K562 (cell line): ENCODE results near the gene EXOG. TPM values are rescaled to one million over a fixed set of nuclear protein-coding genes. Genes with fewer than 3 reads are reported as not detected.

Source experiments
- ATAC-seq: fragments of 200-7000 bp; cut with Tn5 transposase; 3 replicates; pipeline ENCODE4 v1.9.1; 2020; ENCODE audit warnings: moderate library complexity
- BruUV-seq: library from RNA; stranded (reverse); fragments of 400-500 nt; replicated peaks from 2 replicates; lab custom pipeline; 2021; lab: Mats Ljungman, UMichigan
- CTCF ChIA-PET: fragments of 300-600 bp; formaldehyde crosslinking; extraction: SDS; loops from one replicate; lab custom pipeline; 2021; ENCODE audit warnings: low intra/inter-chr PET ratio; lab: Yijun Ruan, JAX
- POLR2A ChIA-PET: fragments of 300-600, 350-650 bp; sonication (Branson Sonifier 250); formaldehyde crosslinking; extraction: SDS; loops from one replicate; lab custom pipeline; 2021; ENCODE audit warnings: antibody characterized with exemption, inconsistent platforms; lab: Yijun Ruan, JAX
- DNase-seq, 4 experiments: peaks; one replicate each; pipeline versions ENCODE4 v3.0.0 to v3.0.0-alpha.2; 2011 to 2018; ENCODE audit warnings: low spot score in 3 of 4, mixed read lengths in 3 of 4; ENCODE audit errors: extremely low read depth in 1 of 4
- FAIRE-seq: peaks from 2 replicates; lab custom pipeline; 2011; peaks lifted over from hg19 to GRCh38; lab: Jason Lieb, UNC
- H2AFZ ChIP-seq: 2 replicates; pipeline ENCODE4 v1.6.0; 2011; ENCODE audit warnings: low read depth, low read length, control low read depth, inconsistent platforms
- H3K27ac ChIP-seq: fragments of 200-600 bp; 3 replicates; pipeline ENCODE4 v1.8.0; 2011; ENCODE audit warnings: low read depth, mild to moderate bottlenecking, control low read depth, inconsistent platforms, low read length, moderate library complexity, mixed read lengths; ENCODE audit errors: extremely low read depth
- H3K27me3 ChIP-seq, 2 experiments: fragments of 300-600 bp in 1 of 2; 2 replicates in 1 of 2; 3 replicates in 1 of 2; pipeline versions ENCODE4 v1.6.0 to v1.8.0; 2011; ENCODE audit warnings: inconsistent platforms in 2 of 2, low read length in 2 of 2, mild to moderate bottlenecking in 1 of 2, mixed read lengths in 1 of 2, moderate library complexity in 1 of 2; ENCODE audit not compliant: control insufficient read depth in 2 of 2, insufficient read depth in 2 of 2
- H3K36me3 ChIP-seq: fragments of 300-600 bp; 3 replicates; pipeline ENCODE4 v1.8.0; 2011; ENCODE audit warnings: mild to moderate bottlenecking, low read length, inconsistent platforms; ENCODE audit not compliant: control insufficient read depth, insufficient read depth
- H3K4me1 ChIP-seq, 2 experiments: fragments of 200-600 bp in 1 of 2; replicated peaks in 1 of 2; 2 replicates in 1 of 2; 3 replicates in 1 of 2; pipeline versions ENCODE4 v1.5.1 to v1.8.0; 2011; ENCODE audit warnings: inconsistent platforms in 2 of 2, low read length in 2 of 2, mild to moderate bottlenecking in 1 of 2, mixed read lengths in 1 of 2, moderate library complexity in 1 of 2; ENCODE audit not compliant: control insufficient read depth in 2 of 2, insufficient read depth in 2 of 2
- H3K4me2 ChIP-seq: 2 replicates; pipeline ENCODE4 v1.6.1; 2011; ENCODE audit warnings: low read length, control low read depth, inconsistent platforms, mixed read lengths; ENCODE audit not compliant: insufficient read depth
- H3K4me3 ChIP-seq: fragments of 200-600 bp; sonication (generic), shearing (Covaris generic); 2 replicates; pipeline ENCODE4 v1.5.1; 2016; ENCODE audit warnings: control low read depth, inconsistent platforms
- H3K79me2 ChIP-seq: fragments of 200-600 bp; 3 replicates; pipeline ENCODE4 v1.8.0; 2011; ENCODE audit warnings: low read length, inconsistent platforms; ENCODE audit not compliant: control insufficient read depth, insufficient read depth
- H3K9ac ChIP-seq, 2 experiments: 2 replicates each; pipeline versions ENCODE4 v1.6.0 to v1.6.1; 2011; ENCODE audit warnings: low read depth in 2 of 2, low read length in 2 of 2, control low read depth in 1 of 2, inconsistent platforms in 1 of 2, mild to moderate bottlenecking in 1 of 2, mixed read lengths in 1 of 2; ENCODE audit not compliant: insufficient read depth in 1 of 2
- H3K9me1 ChIP-seq: one replicate; pipeline ENCODE4 v1.6.0; 2011; ENCODE audit warnings: inconsistent platforms, mild to moderate bottlenecking, low read length, moderate library complexity; ENCODE audit not compliant: control insufficient read depth, insufficient read depth
- H3K9me3 ChIP-seq: replicated peaks from 2 replicates; pipeline ENCODE4 v1.5.1; 2011; ENCODE audit warnings: low read depth, low read length, inconsistent platforms; ENCODE audit not compliant: control insufficient read depth, insufficient read depth
- H4K20me1 ChIP-seq: replicated peaks from 2 replicates; pipeline ENCODE4 v1.6.1; 2011; ENCODE audit warnings: low read length, inconsistent platforms, mixed read lengths; ENCODE audit not compliant: control insufficient read depth, insufficient read depth
- DEAF1 ChIP-seq: fragments of 450-650 bp; formaldehyde crosslinking; IDR thresholded peaks from 2 replicates; pipeline ENCODE4 v1.4.0; 2020; ENCODE audit warnings: mild to moderate bottlenecking, moderate library complexity
- FOXK2 ChIP-seq, 2 experiments: fragments of 450-650 bp; IDR thresholded peaks in 1 of 2; conservative IDR thresholded peaks in 1 of 2; 2 replicates each; pipeline ENCODE4 v1.6.1; 2016; ENCODE audit warnings: low read depth in 2 of 2, mild to moderate bottlenecking in 1 of 2
- SMAD4 ChIP-seq: fragments of 250-450 bp; sonication (Bioruptor Pico); conservative IDR thresholded peaks from 2 replicates; pipeline ENCODE4 v1.8.0; 2021; ENCODE audit warnings: inconsistent platforms, mild to moderate bottlenecking, moderate library complexity
- STAT6 ChIP-seq: sonication (generic); formaldehyde crosslinking; IDR thresholded peaks from 2 replicates; pipeline ENCODE4 v1.8.1; 2023; ENCODE audit warnings: mild to moderate bottlenecking, missing genetic modification reagents
- ZNF174 ChIP-seq: fragments of 250-450 bp; sonication (Bioruptor Pico); IDR thresholded peaks from 2 replicates; pipeline ENCODE4 v1.4.0; 2020; ENCODE audit warnings: mild to moderate bottlenecking
- ZNF232 ChIP-seq: sonication (generic); formaldehyde crosslinking; IDR thresholded peaks from 2 replicates; pipeline ENCODE4 v1.8.0; 2022; ENCODE audit warnings: mild to moderate bottlenecking, missing genetic modification reagents
- WGBS: fragments of 100-300 bp; shearing (Covaris generic); methylation state at CpG from one replicate; pipeline ENCODE4 v1.1.6; 2016; ENCODE audit warnings: low coverage, mixed read lengths; ENCODE audit not compliant: insufficient coverage; ENCODE audit errors: missing lambda C conversion rate; 5-methylcytosine and 5-hydroxymethylcytosine counted together
- in situ Hi-C: fragments of 300-500 bp; cut with MboI; formaldehyde crosslinking; loops from 4 replicates; pipeline ENCODE4 v1.15.0; 2018; ENCODE audit warnings: inconsistent platforms, mixed read lengths
- intact Hi-C: fragments of 100-400 bp; cut with micrococcal nuclease; formaldehyde crosslinking; loops from 2 replicates; pipeline ENCODE4 v1.14.2; 2022
- polyA plus RNA-seq, 8 experiments: library from polyadenylated mRNA; depleted of rRNA in 4 of 8; stranded (reverse) in 5 of 8; unstranded in 3 of 8; fragments of >200 nt; fragmentation: Nextera tagmentation in 2 of 8; fragmentation: Illumina TruSeq in 1 of 8; extraction: Ambion mirVana in 2 of 8; extraction: Trizol in 1 of 8; gene quantifications; 2 replicates each; pipeline versions ENCODE4 v1.2.1 to v1.2.3, GENCODE V29; 2011 to 2014; ENCODE audit warnings: inconsistent platforms in 1 of 8, missing spikeins in 1 of 8
- total RNA-seq, 7 experiments: library from RNA; depleted of rRNA in 6 of 7; stranded (reverse); fragments of >200 nt in 6 of 7; fragmentation: Illumina TruSeq in 2 of 7; extraction: Trizol in 2 of 7; gene quantifications; 2 replicates each; pipeline versions ENCODE4 v1.2.1 to v1.2.3, GENCODE V29; 2011 to 2021; ENCODE audit warnings: low replicate concordance in 1 of 7

Gene EXOG
- total and polyA plus RNA-seq, 9 of the 15 experiments (the other 6 are each of a cell fraction or from before 2014, with no cell fraction given) = 10.8 to 21.7 (median 14.8) TPM

GRCh38 chr3:38543586-38543985 lies 47.4 kb downstream of the EXOG start (continued):
- TF ChIP-seq STAT6 (CRISPR knock-in tag) = no peak

- Histone ChIP-seq H4K20me1 (no peaks in the 10 kb centered on the region; the same call in 1 of the 2 replicates), H3K27ac (no peak overlapping the region), H3K9ac (no peak overlapping the region), H3K9me1 (no peaks in the 10 kb centered on the region), H3K9me3 (no peaks in the 10 kb centered on the region), H3K27me3 (peaks cover 45 to 71% of the 10 kb centered on the region in 2 experiments), H3K36me3 (no peaks in the 10 kb centered on the region), H3K79me2 (no peaks in the 10 kb centered on the region), H3K4me2 (no peak overlapping the region), H3K4me3 (no peak overlapping the region), H2AFZ (no peak overlapping the region), H3K4me1 (peaks cover 0 to 3% of the 10 kb centered on the region in 2 experiments; a peak in 2 of 5 replicates)
- FAIRE-seq (no peak), DNase-seq (no peak), ATAC-seq (no peak)
- no peak for TF ChIP-seq ZNF174 (CRISPR knock-in tag)
- TF ChIP-seq FOXK2 (conservative IDR thresholded peaks at IDR 0.05 in 1 of 2, IDR thresholded peaks at IDR 0.05 in 1 of 2; ENCODE audit: low read depth in 2 of 2) = no peak
- no peak for TF ChIP-seq ZNF232 (CRISPR knock-in tag)
- no peak for TF ChIP-seq DEAF1 (CRISPR knock-in tag)
- TF ChIP-seq SMAD4 (CRISPR knock-in tag) = no peak
- BruUV-seq = no TSS peak
- in situ Hi-C loops (no loop called here), intact Hi-C loops (no loop called here)
- POLR2A ChIA-PET = interaction anchor here (0.7 to 2.5 kb wide), 5 partner anchors 9 to 328 kb away, joined by 3 to 15 read pairs (median 4); no protein-coding TSS in a partner anchor
- CTCF ChIA-PET = no interaction called here
- 2% methylated on average over 3 of the region's 3 CpGs for WGBS
Observed at GRCh38 chr3:38544926-38545325, 48.8 kb downstream of the EXOG start.
